HG03025 (cell line): ENCODE results near the gene RD3L.

Experiments used
- ATAC-seq: cut with Tn5 transposase; IDR thresholded peaks from one replicate; pipeline ENCODE4 v1.9.1; 2021; ENCODE audit warnings: mild to moderate bottlenecking, moderate library complexity; ENCODE audit not compliant: unreplicated experiment, low FRiP score

RD3L gene

DNA sequence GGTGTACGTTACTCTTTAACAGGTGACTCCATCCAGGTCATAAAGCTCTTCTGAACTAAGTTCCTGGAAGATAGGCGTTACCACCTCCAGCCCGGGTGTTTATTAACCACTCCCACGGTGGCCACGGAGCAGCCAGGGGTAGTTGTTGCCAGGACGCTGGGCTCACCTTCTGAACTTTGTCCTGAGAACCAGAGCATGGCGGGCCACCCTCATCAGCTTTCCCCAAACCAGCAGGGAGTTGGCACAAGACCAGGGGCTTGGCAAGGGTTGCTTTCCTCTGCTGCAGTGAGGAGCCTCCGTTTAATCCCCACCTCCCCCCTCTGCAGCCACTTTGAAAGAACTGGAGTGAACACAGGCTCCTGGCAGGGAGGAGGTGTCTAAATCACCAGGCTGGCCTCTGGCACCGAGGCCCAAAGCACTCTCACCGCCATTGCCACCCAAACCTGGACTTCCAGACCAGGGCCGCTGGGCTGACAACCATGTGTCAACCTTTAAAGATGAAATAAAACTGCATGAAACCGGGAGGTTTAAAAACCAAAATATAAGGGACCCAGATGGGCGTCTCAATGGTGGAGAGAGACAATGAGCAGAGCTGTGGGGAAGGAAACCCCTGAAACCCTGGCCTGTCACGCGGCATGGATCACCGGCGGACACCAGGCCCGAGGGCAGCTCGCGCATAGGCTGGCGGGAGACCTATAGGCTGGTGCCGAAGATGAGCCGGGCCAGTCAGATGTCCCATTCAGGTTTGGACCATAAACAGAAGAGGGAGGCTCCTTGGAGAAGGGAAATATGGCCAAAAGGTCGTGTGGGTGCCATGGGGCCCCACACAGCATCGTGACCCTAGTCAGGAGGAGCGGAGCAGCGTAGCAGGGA is 45.0 kb downstream of the RD3L start:
- ATAC-seq = no peak

GRCh38 chr14:103896578-103896977 is 45.8 kb downstream of the RD3L start:
- ATAC-seq = no peak

- ATAC-seq = no peak
These were observed 47.6 kb downstream of the RD3L start for GRCh38 chr14:103894723-103895059.

- ATAC-seq = no peak
These were observed 48.2 kb downstream of the RD3L start for GRCh38 chr14:103894034-103894722.

GRCh38 chr14:103892247-103892646 is 50.1 kb downstream of the RD3L start:
- ATAC-seq = no peak

DNA sequence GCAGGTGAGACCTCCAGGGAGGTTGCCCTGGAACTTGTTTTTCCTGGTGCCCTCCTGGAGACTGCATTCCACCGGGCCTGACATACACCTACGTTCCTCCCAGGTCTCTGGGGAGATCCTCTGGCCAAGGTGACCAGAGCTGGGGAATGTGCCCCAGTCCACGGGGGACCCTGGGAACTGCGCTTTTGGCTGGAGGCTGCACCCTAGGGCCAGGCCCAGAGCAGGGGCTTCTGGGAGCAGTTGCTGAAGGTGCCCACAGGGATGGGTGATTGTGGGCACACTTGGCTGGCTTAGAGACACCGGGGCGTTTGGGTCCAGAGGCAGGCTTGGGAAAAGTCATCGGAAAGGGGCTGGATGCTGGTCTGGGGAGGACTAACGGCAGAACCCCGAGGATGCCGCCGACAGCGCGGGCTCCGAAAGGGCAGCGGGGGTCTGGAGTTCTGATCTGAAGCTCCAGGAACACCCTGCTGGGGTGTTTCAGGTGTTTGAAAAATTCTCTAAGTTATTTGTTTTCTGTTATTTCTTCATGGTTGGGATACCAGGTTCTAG is 50.6 kb downstream of the RD3L start:
- no peak for ATAC-seq

- no peak for ATAC-seq
These were observed 51.3 kb downstream of the RD3L start for GRCh38 chr14:103890821-103891666.
